NCI-H524 treated with DMSO at 0.1 percent for 48 hours (cell line): ENCODE results near the gene TUBB3.
A peak's percentile ranks its signal among the peaks of the same experiment; 100 is the strongest.
"Not testable (repeated sequence)": the region's sequence is repeated elsewhere in the genome, so short reads cannot be mapped to it uniquely, and the experiment has no call there.

Source experiments
- DNase-seq: peaks from one replicate; lab custom pipeline; 2025; lab: John Stamatoyannopoulos, UW

Gene TUBB3

DNA sequence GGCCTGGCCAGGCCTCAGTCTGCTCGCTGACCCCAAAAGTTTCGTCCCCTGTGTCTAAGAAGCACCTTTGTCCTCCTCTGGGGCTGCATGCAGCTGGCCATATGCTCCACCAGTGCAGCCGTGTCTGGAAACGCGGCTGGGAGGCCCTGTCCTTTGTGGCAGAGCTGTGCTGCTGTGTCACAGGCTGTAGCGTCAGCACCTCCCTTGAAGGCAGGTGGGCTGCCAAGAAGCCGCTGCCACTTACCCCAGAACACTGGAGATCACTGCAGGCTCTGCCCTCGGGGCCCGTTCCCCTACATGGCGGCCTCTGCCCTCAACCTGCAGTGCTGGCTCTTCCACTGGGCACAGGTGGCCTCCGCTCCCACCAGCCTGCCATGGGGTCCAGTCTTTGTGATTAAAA lies 20.2 kb upstream of the TUBB3 start:
- DNase-seq, result no peak

GRCh38 chr16:89903908-89904515 lies 19.1 kb upstream of the TUBB3 start:
- DNase-seq, result no peak

DNA sequence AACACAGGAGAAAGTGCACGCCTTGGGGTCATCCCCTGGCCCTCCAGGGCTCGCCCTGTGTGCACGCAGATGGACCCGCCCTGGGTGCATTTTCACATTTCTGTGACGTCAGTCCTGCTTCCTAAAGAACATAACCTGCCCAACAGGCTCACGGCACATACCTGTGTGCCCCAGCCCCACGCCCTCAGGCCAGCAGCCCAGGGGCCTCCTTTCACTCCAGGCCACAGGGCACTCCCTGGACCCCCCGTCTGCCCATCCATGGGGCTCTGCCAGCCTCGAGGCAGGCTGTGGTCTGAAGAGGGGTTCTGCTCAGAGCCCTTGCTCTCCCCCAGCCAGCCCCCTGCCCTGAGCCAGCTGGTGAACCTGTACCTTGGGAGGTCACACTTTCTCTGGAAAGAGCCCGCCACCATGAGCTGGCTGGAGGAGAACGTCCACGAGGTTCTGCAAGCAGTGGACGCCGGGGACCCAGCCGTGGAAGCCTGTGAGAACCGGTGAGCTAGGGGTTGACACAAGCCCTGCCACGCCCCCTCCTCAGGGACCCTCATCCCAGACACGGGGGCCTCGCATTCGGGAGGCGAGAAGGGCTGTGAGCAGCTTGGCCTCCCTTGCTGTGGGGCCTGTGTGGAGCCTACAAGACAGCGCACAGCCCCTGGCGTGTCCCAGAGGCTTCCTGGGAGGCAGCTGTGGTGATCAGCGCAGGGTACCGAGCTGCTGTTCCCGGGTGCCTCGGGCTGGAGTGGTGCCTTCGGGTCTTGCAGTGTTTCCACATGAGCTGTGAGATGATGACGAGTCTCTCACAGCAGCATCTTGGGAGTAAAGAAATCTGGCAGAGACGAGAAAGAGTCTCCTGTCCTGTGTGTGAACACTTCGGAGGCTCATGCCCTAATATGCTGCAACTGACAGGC lies 18.3 kb upstream of the TUBB3 start:
- DNase-seq, result no peak

DNA sequence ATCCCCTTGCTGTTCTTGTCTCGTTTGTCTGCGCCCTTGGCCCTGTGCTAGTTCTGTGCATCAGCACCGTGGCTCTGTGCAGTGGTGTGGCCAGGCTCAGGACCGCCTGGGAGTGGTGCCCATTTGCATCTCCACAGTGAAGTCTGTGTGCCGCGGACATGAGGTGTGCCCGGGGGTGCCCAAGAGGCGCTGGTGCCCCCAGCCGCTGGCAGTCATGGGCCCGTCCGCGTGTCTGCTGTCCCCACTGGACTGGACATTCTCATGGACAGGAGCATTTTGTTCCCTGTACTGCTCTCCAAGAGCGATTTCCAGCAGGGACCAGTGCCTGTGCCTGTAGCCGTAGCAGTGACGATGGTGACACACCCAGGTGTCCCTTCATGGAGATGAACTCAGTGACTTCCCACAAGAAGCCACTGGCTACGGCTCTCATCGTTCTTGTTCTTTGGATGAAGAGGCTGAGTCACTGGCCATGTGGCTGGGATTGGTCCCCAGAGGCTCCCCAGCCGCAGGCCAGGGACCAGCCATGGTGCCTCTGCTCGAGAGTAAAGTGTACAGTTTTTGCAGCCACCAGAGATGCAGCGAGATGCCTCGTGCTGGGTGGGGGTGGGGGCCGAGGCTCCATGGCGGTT lies 17.5 kb upstream of the TUBB3 start:
- no peak for DNase-seq

DNA sequence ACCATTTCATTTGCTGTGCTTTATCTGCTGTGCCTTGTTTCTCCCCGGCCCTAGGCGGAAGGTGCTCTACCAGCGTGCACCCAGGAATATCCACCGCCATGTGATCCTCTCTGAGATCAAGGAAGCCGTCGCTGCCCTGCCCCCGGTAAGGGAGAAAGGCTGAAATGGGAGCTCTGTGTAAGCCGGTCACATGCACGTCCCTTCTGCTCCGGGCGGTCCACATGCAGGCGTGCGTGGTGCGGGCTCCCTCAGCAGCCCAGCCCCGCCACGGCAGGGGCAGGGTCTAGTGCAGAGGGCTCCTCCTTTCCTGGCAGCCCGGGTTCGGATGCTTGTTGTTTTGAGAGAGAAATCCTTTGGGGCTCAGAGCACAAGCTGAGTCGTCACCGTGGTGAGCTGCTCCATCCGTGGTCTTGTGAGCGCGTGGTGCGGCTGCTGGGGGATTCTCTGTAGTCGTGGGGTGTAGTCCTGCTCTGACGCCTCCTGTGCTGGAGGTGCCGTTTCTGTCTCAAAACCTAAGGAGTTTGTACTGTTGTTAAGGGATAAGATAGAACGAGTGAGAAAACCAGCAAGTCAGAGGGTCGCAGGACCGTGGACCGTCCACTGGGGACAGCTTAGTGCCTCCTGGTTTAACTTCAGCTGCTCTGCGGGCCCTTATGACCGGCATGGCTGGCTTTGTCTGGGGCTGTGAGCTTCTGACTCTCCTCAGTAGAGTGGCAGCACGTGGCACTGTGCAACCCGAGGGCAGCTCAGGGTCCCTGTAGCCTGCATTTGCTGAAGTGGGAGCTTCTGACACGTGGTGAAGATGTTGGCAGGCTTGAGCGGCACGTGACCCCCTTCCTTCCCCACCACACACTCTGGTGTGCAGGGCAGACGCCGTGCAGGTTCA lies 16.8 kb upstream of the TUBB3 start:
- no peak for DNase-seq

DNA sequence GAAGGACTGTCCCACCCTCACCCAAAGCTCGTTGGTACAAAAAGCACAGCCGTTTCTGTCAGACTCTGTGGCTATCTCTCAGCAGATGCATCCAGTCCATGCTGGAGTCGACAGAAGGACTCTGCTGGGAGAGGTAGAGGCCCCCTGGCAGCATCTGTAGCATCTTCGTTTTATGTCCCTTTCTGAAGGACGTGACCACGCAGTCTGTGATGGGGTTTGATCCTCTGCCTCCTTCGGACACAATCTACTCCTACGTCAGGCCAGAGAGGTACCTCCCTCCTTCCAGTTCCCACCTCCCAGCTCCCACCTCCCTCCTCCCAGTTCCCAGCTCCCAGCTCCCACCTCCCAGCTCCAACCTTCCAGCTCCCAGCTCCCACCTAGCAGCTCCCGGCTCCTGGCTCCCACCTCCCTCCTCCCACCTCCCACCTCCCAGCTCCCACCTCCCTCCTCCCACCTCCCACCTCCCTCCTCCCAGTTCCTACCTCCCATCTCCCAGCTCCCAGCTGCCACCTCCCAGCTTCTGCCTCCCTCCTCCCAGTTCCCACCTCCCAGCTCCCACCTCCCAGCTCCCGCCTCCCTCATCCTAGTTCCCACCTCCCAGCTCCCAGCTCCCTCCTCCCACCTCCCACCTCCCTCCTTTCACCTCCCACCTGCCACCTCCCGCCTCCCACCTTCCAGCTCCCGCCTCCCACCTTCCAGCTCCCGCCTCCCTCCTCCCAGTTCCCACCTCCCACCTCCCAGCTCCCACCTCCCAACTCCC lies 15.9 kb upstream of the TUBB3 start:
- no peak for DNase-seq

DNA sequence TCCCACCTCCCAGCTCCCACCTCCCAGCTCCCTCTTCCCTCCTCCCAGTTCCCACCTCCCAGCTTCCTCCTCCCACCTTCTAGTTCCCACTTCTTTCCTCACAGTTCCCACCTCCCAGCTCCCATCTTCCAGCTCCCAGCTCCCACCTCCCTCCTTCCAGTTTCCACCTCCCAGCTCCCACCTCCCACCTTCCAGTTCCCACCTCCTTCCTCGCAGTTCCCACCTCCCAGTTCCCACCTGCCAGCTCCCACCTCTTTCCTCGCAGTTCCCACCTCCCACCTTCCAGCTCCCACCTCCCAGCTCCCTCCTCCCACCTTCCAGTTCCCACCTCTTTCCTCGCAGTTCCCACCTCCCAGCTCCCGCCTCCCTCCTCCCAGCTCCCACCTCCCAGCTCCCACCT lies 14.9 kb upstream of the TUBB3 start:
- DNase-seq, result no peak

DNA sequence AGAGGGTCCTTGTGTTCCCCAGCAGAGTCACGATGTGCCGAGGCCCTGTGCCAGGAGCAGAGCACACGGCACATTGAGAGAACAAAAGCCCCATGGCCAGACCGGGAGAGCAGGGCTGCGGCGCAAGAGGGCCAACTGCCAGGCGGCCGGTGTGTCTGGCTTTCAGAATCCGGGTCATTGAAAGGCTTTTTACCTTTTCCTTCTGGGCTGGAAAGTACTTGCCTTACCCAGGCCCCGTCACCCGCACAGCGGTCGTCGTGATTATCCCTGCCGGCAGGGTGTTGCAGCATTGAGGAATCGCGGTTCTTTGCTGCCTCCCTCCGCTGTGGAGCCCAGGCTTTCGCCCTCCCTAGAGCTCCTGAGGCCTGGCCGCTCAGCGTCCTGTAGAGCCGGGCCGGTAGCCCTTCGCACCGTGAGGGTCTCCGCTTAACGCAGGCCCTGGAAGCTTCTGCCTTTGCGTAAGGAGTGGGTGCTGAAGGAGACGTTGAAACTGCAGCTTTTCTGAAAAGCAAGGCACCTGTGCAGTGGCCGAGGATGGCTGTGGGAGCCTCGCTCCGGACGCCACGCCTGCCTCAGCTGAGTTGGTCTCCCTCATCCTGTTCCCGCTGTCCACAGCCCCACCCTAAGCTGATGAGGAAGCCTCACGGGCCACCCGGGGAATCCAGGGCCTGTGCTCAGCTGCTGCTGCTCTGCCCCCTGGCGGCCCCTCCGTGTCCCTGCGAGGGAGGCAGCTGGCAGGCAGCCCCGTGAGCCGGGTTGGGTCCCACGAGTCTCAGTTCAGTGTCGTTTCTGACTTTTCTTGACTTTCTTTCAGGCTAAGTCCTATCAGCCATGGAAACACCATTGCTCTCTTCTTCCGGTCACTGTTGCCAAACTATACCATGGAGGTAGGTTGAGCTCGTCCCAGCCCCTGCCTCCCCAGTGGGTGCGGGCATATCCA lies 13.1 kb upstream of the TUBB3 start:
- DNase-seq, result no peak

DNA sequence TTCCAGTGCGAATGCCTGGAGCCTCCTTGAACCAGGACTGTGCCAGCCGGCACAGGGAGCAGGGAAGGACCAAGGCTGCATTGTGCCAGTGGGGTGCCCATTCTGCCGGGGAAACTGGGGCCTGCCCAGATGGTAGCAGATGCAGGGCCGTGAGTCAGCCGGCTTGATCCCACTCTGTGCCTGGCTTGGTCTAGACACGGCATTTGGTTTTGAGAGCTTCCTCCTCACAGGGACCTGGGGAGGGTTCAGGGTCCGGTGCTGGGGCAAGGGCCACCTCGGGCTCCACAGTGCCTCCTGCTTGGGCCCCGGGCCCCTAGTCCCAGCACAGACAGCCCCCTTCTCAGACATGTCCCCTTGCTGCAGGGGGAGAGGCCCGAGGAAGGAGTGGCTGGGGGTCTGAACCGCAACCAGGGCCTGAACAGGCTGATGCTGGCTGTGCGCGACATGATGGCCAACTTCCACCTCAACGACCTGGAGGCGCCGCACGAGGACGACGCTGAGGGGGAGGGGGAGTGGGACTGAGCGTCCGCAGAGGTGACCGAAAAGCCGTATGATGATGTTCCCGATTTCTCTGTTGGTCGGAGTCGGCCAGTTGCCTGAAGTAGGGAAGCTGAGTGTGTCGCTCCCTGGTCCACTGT lies 12.3 kb upstream of the TUBB3 start:
- DNase-seq, result no peak

- no peak for DNase-seq
Measured at GRCh38 chr16:89911375-89911774, 11.8 kb upstream of the TUBB3 start.

- DNase-seq, result no peak
Measured at GRCh38 chr16:89912143-89912542, 11.0 kb upstream of the TUBB3 start.

DNA sequence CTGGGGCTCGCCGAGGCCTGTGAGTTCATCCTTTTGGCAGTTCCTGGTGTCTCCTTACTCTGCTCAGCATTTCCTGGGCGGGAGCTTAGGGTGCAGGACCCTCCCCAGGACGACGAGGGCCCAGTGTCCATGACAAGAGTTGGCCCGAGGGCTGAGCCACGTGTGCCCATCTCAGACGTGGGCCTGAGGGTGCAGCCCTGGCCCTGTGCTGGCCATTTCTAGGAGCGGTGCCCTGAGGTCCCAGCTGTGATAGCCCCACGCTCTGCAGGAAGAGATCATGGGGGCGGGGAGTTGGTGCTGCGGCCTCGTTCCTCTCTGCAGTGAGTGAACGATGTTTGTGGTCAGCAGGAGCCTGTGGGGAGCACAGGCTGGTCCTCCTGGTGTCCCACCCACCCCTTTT lies 10.5 kb upstream of the TUBB3 start:
- DNase-seq, result no peak

GRCh38 chr16:89913408-89914387 lies 9.4 kb upstream of the TUBB3 start:
- DNase-seq, result no peak

GRCh38 chr16:89914642-89915285 lies 8.4 kb upstream of the TUBB3 start:
- not testable (repeated sequence) for DNase-seq

DNA sequence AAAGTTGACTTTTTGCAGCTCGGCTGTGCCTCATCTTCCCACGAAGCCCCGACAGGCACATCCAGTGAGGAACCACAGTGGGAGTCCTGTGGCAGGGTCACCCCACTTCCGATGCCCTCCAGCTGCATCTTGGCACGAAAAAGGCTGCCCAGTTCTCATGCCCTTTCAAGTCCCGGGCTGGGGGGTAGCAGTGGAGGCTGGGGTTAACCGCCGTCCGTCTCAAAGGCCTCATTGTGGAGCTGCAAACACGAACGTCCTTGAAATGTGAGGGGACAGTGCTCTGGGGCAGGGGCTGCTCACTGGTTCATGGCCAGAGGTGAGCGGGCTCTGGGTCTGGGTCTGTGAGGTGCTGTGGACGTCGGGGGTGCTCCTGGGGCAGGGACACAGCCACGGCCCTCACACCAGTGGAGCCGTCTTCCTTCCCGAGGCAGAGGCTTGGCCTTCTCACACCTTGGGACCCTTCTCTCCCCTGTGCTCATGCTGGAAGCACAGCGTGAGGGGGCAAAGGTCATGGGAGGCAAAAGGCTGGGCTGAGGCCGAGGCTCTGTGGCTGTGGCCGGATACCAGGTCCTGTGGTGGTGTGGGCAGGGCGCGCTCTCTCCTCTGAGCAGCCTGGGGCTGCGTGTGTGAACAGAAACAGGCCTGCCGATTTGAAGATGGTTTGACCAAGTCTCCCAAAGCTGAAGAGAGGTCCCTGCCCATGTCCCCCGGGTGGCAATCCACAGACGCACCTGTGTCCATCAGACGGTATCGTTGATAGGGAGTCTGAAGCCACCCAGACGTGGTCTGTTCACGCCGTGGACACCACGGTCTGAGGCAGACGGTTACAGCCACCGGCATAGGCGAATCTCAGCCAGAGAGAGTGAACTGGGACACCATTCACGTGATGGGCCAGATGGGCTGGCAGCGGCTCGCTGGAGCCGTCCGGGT lies 7.6 kb upstream of the TUBB3 start:
- DNase-seq, result no peak

DNA sequence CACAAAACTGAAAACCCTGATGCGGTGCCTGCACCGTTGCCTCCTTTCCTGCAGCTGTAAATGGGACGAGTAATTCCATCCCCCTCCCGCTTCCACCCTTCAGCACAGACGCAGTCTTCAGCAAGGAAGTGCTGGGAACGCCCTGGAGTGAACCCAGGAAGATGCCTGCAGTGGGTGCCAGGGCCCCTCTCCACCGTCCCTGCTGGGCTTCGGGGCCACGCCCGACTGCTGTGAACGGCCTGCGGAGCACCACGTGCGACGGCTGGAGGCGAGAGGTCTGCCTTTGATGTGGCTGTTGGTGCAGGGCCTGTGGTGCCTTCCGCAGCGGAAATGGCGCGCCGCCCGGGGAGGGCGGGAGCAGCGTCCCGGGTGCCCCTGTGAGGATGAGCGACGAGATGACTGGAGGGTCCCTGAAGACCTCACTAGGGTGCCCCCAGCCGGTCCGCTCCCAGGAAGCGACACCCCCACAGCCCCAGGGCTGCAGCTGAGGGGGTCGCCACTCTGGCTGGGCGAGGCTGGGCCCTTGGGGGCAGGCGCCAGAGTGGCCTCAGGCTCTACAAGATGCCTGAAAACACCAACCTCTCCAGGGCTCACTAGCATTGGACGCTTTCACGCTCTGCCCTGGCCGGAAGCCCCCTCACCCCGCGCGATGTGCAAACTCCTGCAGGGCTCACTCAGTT lies 5.2 kb upstream of the TUBB3 start:
- DNase-seq, result peak; percentile 31
